KMS-11 (cell line): ENCODE measurements around the gene SGCD.

Source experiments
- H2AFZ ChIP-seq: fragments of 200-600 bp; sonication (generic); 2 replicates; pipeline ENCODE4 v1.6.1; 2016; ENCODE audit warnings: antibody characterized with exemption, mixed run types, low read depth
- H3K27ac ChIP-seq: fragments of 200-600 bp; sonication (generic); 2 replicates; pipeline ENCODE4 v1.6.1; 2016; ENCODE audit warnings: mild to moderate bottlenecking, mixed run types
- H3K27me3 ChIP-seq: fragments of 200-600 bp; sonication (generic); 2 replicates; pipeline ENCODE4 v1.6.1; 2017; ENCODE audit warnings: mild to moderate bottlenecking, low read depth, mixed run types, moderate library complexity; ENCODE audit not compliant: insufficient read depth
- H3K36me3 ChIP-seq: fragments of 200-600 bp; sonication (generic); 2 replicates; pipeline ENCODE4 v1.6.1; 2017; ENCODE audit warnings: mild to moderate bottlenecking, mixed run types; ENCODE audit not compliant: insufficient read depth
- H3K4me1 ChIP-seq: fragments of 200-600 bp; sonication (generic); 2 replicates; pipeline ENCODE4 v1.6.1; 2016; ENCODE audit warnings: mild to moderate bottlenecking, low read depth, mixed run types; ENCODE audit not compliant: poor library complexity, severe bottlenecking
- H3K4me2 ChIP-seq: fragments of 200-600 bp; sonication (generic); 2 replicates; pipeline ENCODE4 v1.7.0; 2016; ENCODE audit warnings: mild to moderate bottlenecking, mixed run types
- H3K4me3 ChIP-seq: fragments of 200-600 bp; sonication (generic); IDR thresholded peaks from 2 replicates; pipeline ENCODE4 v1.6.1; 2017; ENCODE audit warnings: low read depth, low read length, mixed read lengths; ENCODE audit not compliant: insufficient read depth
- H3K79me2 ChIP-seq: fragments of 200-600 bp; sonication (generic); 2 replicates; pipeline ENCODE4 v1.6.1; 2016; ENCODE audit warnings: low read depth, mixed run types; ENCODE audit not compliant: insufficient read depth
- H3K9ac ChIP-seq: fragments of 200-600 bp; sonication (generic); 2 replicates; pipeline ENCODE4 v1.6.1; 2016; ENCODE audit warnings: mild to moderate bottlenecking, mixed run types
- H4K20me1 ChIP-seq: fragments of 200-600 bp; sonication (generic); 2 replicates; pipeline ENCODE4 v1.6.1; 2016; ENCODE audit warnings: mild to moderate bottlenecking, mixed run types; ENCODE audit not compliant: insufficient read depth
- TF ChIP-seq, protein P1 (sequence below): fragments of 200-600 bp; sonication (generic); conservative IDR thresholded peaks from 2 replicates; pipeline ENCODE4 v1.6.1; 2017; ENCODE audit warnings: low read depth, mild to moderate bottlenecking, antibody characterized with exemption, low read length, moderate library complexity, mixed read lengths

SGCD gene

DNA sequence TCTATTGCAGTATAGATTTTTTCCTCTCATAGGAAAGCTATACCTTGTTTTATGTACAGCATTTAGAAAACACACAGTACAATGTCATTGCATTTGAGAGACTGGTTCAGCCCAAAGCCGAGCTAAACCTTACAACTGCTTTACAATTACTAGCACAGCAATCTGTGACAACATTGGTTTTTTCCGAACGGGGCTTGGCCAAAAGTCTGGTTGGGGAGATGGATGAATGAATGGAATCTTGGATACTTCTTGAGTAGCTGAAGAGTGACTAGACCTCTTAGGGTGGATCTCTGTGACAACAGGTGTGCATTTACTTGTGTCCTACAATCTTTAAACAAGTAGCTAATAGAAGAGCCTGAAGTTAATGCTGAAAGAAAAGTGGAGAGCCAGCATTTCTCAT is 1.2 kb downstream of the SGCD start:
- Histone ChIP-seq H3K4me2 (no peak overlapping the region), H4K20me1 (no peaks in the 10 kb centered on the region), H3K27me3 (no peaks in the 10 kb centered on the region), H3K79me2 (no peaks in the 10 kb centered on the region), H3K27ac (no peak overlapping the region), H3K9ac (no peak overlapping the region), H3K4me1 (no peaks in the 10 kb centered on the region), H2AFZ (no peak overlapping the region), H3K36me3 (no peaks in the 10 kb centered on the region), H3K4me3 (no peak overlapping the region)
- TF ChIP-seq, protein P1, sequence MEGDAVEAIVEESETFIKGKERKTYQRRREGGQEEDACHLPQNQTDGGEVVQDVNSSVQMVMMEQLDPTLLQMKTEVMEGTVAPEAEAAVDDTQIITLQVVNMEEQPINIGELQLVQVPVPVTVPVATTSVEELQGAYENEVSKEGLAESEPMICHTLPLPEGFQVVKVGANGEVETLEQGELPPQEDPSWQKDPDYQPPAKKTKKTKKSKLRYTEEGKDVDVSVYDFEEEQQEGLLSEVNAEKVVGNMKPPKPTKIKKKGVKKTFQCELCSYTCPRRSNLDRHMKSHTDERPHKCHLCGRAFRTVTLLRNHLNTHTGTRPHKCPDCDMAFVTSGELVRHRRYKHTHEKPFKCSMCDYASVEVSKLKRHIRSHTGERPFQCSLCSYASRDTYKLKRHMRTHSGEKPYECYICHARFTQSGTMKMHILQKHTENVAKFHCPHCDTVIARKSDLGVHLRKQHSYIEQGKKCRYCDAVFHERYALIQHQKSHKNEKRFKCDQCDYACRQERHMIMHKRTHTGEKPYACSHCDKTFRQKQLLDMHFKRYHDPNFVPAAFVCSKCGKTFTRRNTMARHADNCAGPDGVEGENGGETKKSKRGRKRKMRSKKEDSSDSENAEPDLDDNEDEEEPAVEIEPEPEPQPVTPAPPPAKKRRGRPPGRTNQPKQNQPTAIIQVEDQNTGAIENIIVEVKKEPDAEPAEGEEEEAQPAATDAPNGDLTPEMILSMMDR, result no peak

DNA sequence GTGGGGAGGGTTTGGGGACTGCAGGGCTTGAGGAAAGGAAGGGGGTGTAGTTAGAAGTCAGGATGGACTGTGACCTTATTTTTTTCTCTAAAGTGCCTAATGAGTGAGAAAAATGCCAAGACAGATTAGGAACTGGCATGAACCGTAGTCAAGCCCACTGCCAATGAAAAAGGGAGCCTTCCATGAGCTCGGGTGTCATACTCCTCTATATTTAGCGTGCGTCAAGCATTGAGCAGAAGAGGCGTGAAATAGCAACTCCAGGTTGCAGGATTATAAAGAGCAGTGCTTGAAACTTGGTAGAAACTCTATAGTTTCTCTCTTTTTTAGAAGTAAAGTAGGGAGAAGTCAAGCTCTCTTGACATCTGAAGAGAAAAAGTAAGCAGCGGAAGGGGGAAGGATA is 1.8 kb downstream of the SGCD start:
- TF ChIP-seq, protein P1, result no peak
- Histone ChIP-seq H3K36me3 (no peaks in the 10 kb centered on the region), H3K4me2 (no peak overlapping the region), H3K4me1 (no peaks in the 10 kb centered on the region), H3K4me3 (no peak overlapping the region), H3K27ac (no peak overlapping the region), H3K79me2 (no peaks in the 10 kb centered on the region), H4K20me1 (no peaks in the 10 kb centered on the region), H2AFZ (no peak overlapping the region), H3K9ac (no peak overlapping the region), H3K27me3 (no peaks in the 10 kb centered on the region)

DNA sequence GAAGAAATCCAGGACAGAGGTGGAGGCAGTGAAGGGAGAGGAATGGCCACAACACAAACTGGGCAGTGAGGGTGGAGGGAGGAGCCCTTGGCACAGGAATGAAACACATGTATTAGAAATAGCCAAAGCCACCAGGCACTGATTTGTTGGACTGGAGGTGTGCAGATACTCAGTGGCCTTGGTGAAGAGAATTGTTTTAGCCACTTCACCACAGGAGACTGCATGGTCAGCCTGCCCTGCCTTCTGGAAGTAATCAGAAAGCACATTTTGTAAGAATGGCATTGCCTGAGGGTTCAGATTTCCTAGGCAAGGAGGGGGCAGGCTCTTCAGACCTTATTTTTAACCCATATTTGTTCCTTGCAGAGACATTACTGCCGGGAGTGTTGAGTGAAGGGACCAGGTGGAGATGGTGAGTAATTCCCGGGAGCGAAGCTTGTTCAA is 2.2 kb downstream of the SGCD start:
- no peak overlapping the region for H3K4me2 ChIP-seq
- no peaks in the 10 kb centered on the region for H4K20me1 ChIP-seq
- H3K4me3 ChIP-seq, result no peak overlapping the region

DNA sequence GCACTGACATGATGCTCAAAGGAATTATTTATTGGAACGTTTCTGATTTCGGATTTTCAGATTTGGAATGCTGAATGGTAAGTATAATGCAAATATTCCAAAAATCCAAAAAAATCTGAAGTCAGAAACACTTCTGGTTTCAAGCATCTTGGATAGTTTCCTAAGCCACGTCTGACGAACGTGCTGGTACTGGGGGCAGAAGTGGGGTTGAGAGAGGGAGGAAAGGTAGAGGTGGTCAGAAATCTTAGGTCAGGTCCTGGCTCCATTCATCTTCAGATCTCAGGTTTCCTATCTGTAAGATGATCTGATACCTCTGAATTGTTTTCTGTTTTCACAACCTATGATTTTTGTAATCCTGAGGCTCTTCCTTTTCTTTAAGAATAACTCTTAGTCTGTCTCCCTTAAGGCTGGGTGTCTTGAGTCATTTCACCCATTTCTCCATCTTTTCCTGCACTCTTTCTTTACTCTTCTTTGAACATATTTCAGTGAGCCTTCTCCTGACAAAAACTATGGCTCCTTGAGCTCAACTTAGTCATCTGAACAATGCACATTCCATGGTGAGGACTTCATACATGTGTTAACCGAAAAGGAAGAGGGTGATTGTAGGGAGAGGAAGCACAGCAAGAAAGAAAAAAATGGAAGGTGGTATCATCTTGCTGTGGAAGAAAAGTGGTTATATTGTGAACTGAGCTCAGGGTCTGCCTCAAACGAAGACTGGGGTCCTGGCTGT is 3.3 kb downstream of the SGCD start:
- H3K9ac ChIP-seq, result no peak overlapping the region
- H3K36me3 ChIP-seq, result no peaks in the 10 kb centered on the region
- TF ChIP-seq, protein P1, result no peak
- H3K79me2 ChIP-seq, result no peaks in the 10 kb centered on the region
- no peaks in the 10 kb centered on the region for H3K27me3 ChIP-seq
- no peaks in the 10 kb centered on the region for H4K20me1 ChIP-seq
- H3K27ac ChIP-seq, result no peak overlapping the region
- no peak overlapping the region for H3K4me3 ChIP-seq
- no peak overlapping the region for H2AFZ ChIP-seq
- H3K4me1 ChIP-seq, result no peaks in the 10 kb centered on the region
- no peak overlapping the region for H3K4me2 ChIP-seq

More for the DNA sequence above, 2.2 kb downstream of the SGCD start:
- no peak overlapping the region for H2AFZ ChIP-seq
- H3K9ac ChIP-seq, result no peak overlapping the region
- no peaks in the 10 kb centered on the region for H3K4me1 ChIP-seq
- no peaks in the 10 kb centered on the region for H3K27me3 ChIP-seq
- TF ChIP-seq, protein P1, result no peak
- no peak overlapping the region for H3K27ac ChIP-seq
- H3K36me3 ChIP-seq, result no peaks in the 10 kb centered on the region
- H3K79me2 ChIP-seq, result no peaks in the 10 kb centered on the region
